Vagina (tissue), 2 donors: ENCODE results near the gene LTA.

Experiments used
- CTCF ChIP-seq, 3 experiments: fragments of 450-650 bp in 2 of 3; fragments of 200-600 bp in 1 of 3; sonication (generic) in 1 of 3; IDR thresholded peaks; one replicate each; pipeline ENCODE4 v1.5.1; 2017 to 2019; ENCODE audit warnings: antibody characterized with exemption in 3 of 3, mild to moderate bottlenecking in 2 of 3, moderate library complexity in 2 of 3
- POLR2A ChIP-seq, 2 donors: fragments of 450-650 bp; IDR thresholded peaks; one replicate each; pipeline ENCODE4 v1.6.1; 2017; ENCODE audit warnings: antibody characterized with exemption in 2 of 2, mild to moderate bottlenecking in 2 of 2, moderate library complexity in 2 of 2
- POLR2AphosphoS5 ChIP-seq, 2 donors: sonication (generic); formaldehyde crosslinking; IDR thresholded peaks; one replicate each; pipeline ENCODE4 v1.9.0; 2017; ENCODE audit warnings: antibody characterized with exemption in 2 of 2, mild to moderate bottlenecking in 2 of 2, low read depth in 1 of 2; ENCODE audit not compliant: insufficient read depth in 1 of 2

- no peak for TF ChIP-seq CTCF (IDR thresholded peaks at IDR 0.05)
- no peak for TF ChIP-seq POLR2A (IDR thresholded peaks at IDR 0.05)
- no peak for TF ChIP-seq POLR2AphosphoS5 (IDR thresholded peaks at IDR 0.05; ENCODE audit: insufficient read depth in 1 of 2, low read depth in 1 of 2)
These were observed 46.5 kb upstream of the LTA start for GRCh38 chr6:31525553-31525931.
